Loucy (cell line): ENCODE measurements around the gene TNFRSF25.

Experiments used
- EZH2phosphoT487 ChIP-seq: fragments of 200-600 bp; IDR thresholded peaks from 2 replicates; pipeline ENCODE4 v1.6.1; 2018; ENCODE audit warnings: antibody characterized with exemption, mild to moderate bottlenecking, moderate library complexity, borderline replicate concordance
- TF ChIP-seq, protein P1 (sequence below): fragments of 200-600 bp; sonication (generic); conservative IDR thresholded peaks from 2 replicates; pipeline ENCODE4 v1.5.1; 2014; ENCODE audit warnings: mild to moderate bottlenecking, antibody characterized with exemption, low read length

DNA sequence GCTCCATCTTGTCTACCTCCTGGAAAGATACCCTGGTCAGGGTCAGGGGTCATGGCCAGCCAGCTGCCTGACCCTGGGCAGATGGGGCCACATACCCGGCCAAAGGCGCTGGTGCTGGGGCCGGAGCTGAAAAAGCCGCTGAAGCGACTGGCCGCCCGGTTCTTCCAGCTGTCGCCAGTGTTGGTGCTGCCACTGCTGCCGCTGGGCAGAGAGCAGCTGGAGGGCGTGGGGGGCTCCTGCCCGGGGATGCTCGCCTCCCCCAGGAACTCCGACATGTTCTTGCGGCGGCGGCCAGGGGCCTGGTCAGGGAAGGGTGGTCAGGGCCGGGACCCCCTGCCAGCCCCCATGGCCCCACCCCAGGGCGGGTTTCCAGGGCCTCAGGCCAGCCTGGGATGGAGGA, 7.2 kb upstream of the TNFRSF25 start:
- TF ChIP-seq, protein P1, sequence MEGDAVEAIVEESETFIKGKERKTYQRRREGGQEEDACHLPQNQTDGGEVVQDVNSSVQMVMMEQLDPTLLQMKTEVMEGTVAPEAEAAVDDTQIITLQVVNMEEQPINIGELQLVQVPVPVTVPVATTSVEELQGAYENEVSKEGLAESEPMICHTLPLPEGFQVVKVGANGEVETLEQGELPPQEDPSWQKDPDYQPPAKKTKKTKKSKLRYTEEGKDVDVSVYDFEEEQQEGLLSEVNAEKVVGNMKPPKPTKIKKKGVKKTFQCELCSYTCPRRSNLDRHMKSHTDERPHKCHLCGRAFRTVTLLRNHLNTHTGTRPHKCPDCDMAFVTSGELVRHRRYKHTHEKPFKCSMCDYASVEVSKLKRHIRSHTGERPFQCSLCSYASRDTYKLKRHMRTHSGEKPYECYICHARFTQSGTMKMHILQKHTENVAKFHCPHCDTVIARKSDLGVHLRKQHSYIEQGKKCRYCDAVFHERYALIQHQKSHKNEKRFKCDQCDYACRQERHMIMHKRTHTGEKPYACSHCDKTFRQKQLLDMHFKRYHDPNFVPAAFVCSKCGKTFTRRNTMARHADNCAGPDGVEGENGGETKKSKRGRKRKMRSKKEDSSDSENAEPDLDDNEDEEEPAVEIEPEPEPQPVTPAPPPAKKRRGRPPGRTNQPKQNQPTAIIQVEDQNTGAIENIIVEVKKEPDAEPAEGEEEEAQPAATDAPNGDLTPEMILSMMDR, result no peak
- no peak for TF ChIP-seq EZH2phosphoT487
